OCI-LY7 (cell line): ENCODE measurements around the gene TMC2. TPM values are rescaled to one million over a fixed set of nuclear protein-coding genes. Genes with fewer than 3 reads are reported as not detected.
A peak's percentile ranks its signal among the peaks of the same experiment; 100 is the strongest.

Experiments used
- BruUV-seq: library from RNA; stranded (reverse); fragments of 400-500 nt; replicated peaks from 2 replicates; lab custom pipeline; 2021; lab: Mats Ljungman, UMichigan
- CTCF ChIA-PET: fragments of 300-600 bp; sonication (Branson Sonifier 250); formaldehyde crosslinking; loops from one replicate; lab custom pipeline; 2022; ENCODE audit warnings: antibody characterized with exemption; ENCODE audit not compliant: unreplicated experiment; lab: Charles Lee
- POLR2A ChIA-PET: fragments of 300-600 bp; sonication (Branson Sonifier 250); formaldehyde crosslinking; loops from one replicate; lab custom pipeline; 2022; ENCODE audit warnings: antibody characterized with exemption; lab: Charles Lee
- DNase-seq: peaks from one replicate; pipeline ENCODE4 v3.0.0-alpha.2; 2015; ENCODE audit warnings: low spot score
- H2AFZ ChIP-seq: fragments of 200-600 bp; sonication (generic), shearing (Covaris generic); 2 replicates; pipeline ENCODE4 v1.6.1; 2014; ENCODE audit warnings: mild to moderate bottlenecking, antibody characterized with exemption, low read length, moderate library complexity
- H3K27ac ChIP-seq: fragments of 200-600 bp; sonication (generic); 2 replicates; pipeline ENCODE4 v1.5.1; 2014; ENCODE audit warnings: mixed run types, low read depth, mild to moderate bottlenecking, moderate library complexity, low read length, inconsistent platforms; ENCODE audit not compliant: poor library complexity, severe bottlenecking
- H3K36me3 ChIP-seq: fragments of 200-600 bp; sonication (generic); 2 replicates; pipeline ENCODE4 v1.6.1; 2014; ENCODE audit warnings: mild to moderate bottlenecking, antibody characterized with exemption, low read length, moderate library complexity, mixed read lengths; ENCODE audit not compliant: insufficient read depth
- H3K4me1 ChIP-seq: fragments of 200-600 bp; sonication (generic); 2 replicates; pipeline ENCODE4 v1.5.1; 2014; ENCODE audit warnings: mild to moderate bottlenecking, low read length; ENCODE audit not compliant: insufficient read depth, poor library complexity, severe bottlenecking
- H3K4me2 ChIP-seq: fragments of 200-600 bp; sonication (generic); 2 replicates; pipeline ENCODE4 v1.6.1; 2014; ENCODE audit warnings: mild to moderate bottlenecking, low read length
- H3K4me3 ChIP-seq: fragments of 200-600 bp; sonication (generic); 2 replicates; pipeline ENCODE4 v1.5.1; 2014; ENCODE audit warnings: mild to moderate bottlenecking, low read depth, low read length; ENCODE audit not compliant: poor library complexity, severe bottlenecking
- H3K79me2 ChIP-seq: fragments of 200-600 bp; sonication (generic); 2 replicates; pipeline ENCODE4 v1.6.1; 2016; ENCODE audit warnings: low read depth, mild to moderate bottlenecking, low read length, moderate library complexity, mixed read lengths; ENCODE audit not compliant: insufficient read depth
- H3K9me2 ChIP-seq: fragments of 200-600 bp; sonication (generic); 2 replicates; pipeline ENCODE4 v1.6.1; 2016; ENCODE audit warnings: mild to moderate bottlenecking, low read length, mixed read lengths; ENCODE audit not compliant: insufficient read depth
- H3K9me3 ChIP-seq: fragments of 200-600 bp; sonication (generic); 2 replicates; pipeline ENCODE4 v1.6.1; 2014; ENCODE audit warnings: mild to moderate bottlenecking, mixed run types, low read length, mixed read lengths
- H4K20me1 ChIP-seq: fragments of 200-600 bp; sonication (generic); 2 replicates; pipeline ENCODE4 v1.6.1; 2014; ENCODE audit warnings: mild to moderate bottlenecking, antibody characterized with exemption, low read length, moderate library complexity, mixed read lengths; ENCODE audit not compliant: insufficient read depth
- EZH2phosphoT487 ChIP-seq: fragments of 200-600 bp; sonication (generic); IDR thresholded peaks from 2 replicates; pipeline ENCODE4 v1.6.1; 2018; ENCODE audit warnings: low read depth, borderline replicate concordance, mild to moderate bottlenecking, mixed run types, antibody characterized with exemption, low read length, moderate library complexity, mixed read lengths
- intact Hi-C: fragments of 100-400 bp; cut with micrococcal nuclease; formaldehyde crosslinking; loops from one replicate; pipeline ENCODE4 v1.10.0; 2022; ENCODE audit not compliant: unreplicated experiment
- microRNA-seq: library from miRNA; unstranded; fragments of <30 nt; microRNA quantifications from one replicate; pipeline ENCODE4 v1.2.0, GENCODE V29; 2022; ENCODE audit warnings: borderline replicate concordance
- small RNA-seq: library from RNA; depleted of rRNA; stranded (forward); fragments of <200 nt; gene quantifications from one replicate; pipeline ENCODE3, GENCODE V24; 2014
- total RNA-seq, 2 experiments: library from RNA; depleted of rRNA in 1 of 2; stranded (reverse); fragments of >200 nt in 1 of 2; shearing (Covaris generic) in 1 of 2; gene quantifications; 2 replicates each; pipeline ENCODE4 v1.2.3, GENCODE V29; 2014 to 2022
- TF ChIP-seq, protein P1 (sequence below): fragments of 200-600 bp; sonication (generic); conservative IDR thresholded peaks from 2 replicates; pipeline ENCODE4 v1.5.1; 2014; ENCODE audit warnings: mild to moderate bottlenecking, antibody characterized with exemption, low read length, moderate library complexity, mixed read lengths

The TMC2 gene
- total RNA-seq, 2 experiments from 2014 or later: not detected

DNA sequence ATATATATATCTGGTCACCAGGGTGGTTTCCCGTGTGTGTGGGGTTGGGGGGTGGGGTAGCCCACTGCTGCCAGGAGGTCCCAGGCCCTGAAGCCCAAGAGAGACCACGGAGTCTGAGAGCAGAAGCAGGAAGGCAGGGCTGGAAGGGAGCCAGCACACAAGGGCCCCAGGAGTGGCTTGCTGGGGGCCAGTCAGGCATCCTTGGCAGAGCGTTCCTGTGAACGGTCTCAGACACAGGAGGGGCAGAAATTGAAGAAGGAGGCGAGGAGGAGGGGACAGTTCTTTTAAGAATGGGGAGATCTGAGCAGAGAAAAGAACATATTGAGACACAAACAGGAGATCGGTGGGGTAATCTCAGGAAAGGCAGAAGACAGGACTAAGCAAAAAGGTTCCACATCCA lies 154.3 kb downstream of the TMC2 start:
- Histone ChIP-seq H3K36me3 (no peaks in the 10 kb centered on the region), H3K27ac (no peak overlapping the region), H3K4me3 (no peak overlapping the region), H3K79me2 (no peaks in the 10 kb centered on the region), H3K4me2 (no peak overlapping the region), H3K9me2 (no peaks in the 10 kb centered on the region), H3K9me3 (no peaks in the 10 kb centered on the region), H3K4me1 (no peaks in the 10 kb centered on the region), H2AFZ (no peak overlapping the region), H4K20me1 (no peaks in the 10 kb centered on the region)
- intact Hi-C loops: no loop called here
- DNase-seq: no peak
- no peak for TF ChIP-seq EZH2phosphoT487
- TF ChIP-seq, protein P1, sequence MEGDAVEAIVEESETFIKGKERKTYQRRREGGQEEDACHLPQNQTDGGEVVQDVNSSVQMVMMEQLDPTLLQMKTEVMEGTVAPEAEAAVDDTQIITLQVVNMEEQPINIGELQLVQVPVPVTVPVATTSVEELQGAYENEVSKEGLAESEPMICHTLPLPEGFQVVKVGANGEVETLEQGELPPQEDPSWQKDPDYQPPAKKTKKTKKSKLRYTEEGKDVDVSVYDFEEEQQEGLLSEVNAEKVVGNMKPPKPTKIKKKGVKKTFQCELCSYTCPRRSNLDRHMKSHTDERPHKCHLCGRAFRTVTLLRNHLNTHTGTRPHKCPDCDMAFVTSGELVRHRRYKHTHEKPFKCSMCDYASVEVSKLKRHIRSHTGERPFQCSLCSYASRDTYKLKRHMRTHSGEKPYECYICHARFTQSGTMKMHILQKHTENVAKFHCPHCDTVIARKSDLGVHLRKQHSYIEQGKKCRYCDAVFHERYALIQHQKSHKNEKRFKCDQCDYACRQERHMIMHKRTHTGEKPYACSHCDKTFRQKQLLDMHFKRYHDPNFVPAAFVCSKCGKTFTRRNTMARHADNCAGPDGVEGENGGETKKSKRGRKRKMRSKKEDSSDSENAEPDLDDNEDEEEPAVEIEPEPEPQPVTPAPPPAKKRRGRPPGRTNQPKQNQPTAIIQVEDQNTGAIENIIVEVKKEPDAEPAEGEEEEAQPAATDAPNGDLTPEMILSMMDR: no peak
- CTCF ChIA-PET: no interaction called here
- POLR2A ChIA-PET: no interaction called here
- BruUV-seq: no TSS peak

DNA sequence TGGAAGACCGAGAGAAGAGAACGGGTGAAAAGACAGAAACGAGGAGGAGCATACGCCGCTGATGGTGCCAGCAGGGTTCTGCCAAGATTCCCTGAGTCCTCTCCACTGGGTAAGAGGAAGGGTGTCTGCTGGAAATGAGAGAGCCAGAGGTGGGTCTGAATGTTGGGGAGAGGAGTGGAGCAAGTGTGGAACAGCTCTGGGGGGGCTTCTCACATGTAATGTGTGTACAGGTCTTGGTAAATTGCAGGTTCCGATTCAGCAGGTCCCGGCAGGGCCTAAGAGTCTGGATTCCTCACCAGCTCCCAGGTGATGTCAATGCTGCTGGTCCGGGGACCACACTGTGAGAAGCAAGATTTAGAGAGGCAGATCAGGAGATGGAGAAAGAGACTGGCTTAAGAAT lies 154.8 kb downstream of the TMC2 start:
- ChIA-PET CTCF (no interaction called here), POLR2A (no interaction called here)

More for the DNA sequence above, 154.8 kb downstream of the TMC2 start:
- H3K9me3 ChIP-seq: no peaks in the 10 kb centered on the region
- H3K9me2 ChIP-seq: no peaks in the 10 kb centered on the region
- no peaks in the 10 kb centered on the region for H3K79me2 ChIP-seq
- no peaks in the 10 kb centered on the region for H3K36me3 ChIP-seq
- no peak overlapping the region for H3K4me3 ChIP-seq
- H3K27ac ChIP-seq: no peak overlapping the region
- intact Hi-C loops: no loop called here
- H3K4me2 ChIP-seq: no peak overlapping the region
- no peaks in the 10 kb centered on the region for H3K4me1 ChIP-seq
- no TSS peak for BruUV-seq
- TF ChIP-seq EZH2phosphoT487: no peak
- TF ChIP-seq, protein P1: no peak
- H4K20me1 ChIP-seq: no peaks in the 10 kb centered on the region
- no peak for DNase-seq
- no peak overlapping the region for H2AFZ ChIP-seq

Small RNA genes lying within 50 kb of the gene (microRNA-seq; reads per million reads assigned to microRNA genes)
- gene MIR1292: 59.8 reads per million, percentile 48 among the genes with 10 or more reads in this experiment

Small RNA genes lying within 50 kb of the gene (small RNA-seq; reads per million reads assigned to genes)
- gene SNORA51 (not detected), gene SNORD110 (not detected), gene SNORD56 (not detected), gene SNORD57 (not detected), gene SNORD86 (not detected)

Other genes with a start within 250 kb of the TMC2 start
- gene TGM3, start 240.6 kb upstream of the TMC2 start, total RNA-seq (2014; rRNA removed; shearing (Covaris generic)): not detected in 2 replicates
- gene TGM3, start 240.6 kb upstream of the TMC2 start, total RNA-seq (2022): not detected in 2 replicates
- gene TGM6, start 155.7 kb upstream of the TMC2 start, total RNA-seq (2014; rRNA removed; shearing (Covaris generic)): not detected in 2 replicates
- not detected in 2 replicates for gene TGM6, start 155.7 kb upstream of the TMC2 start, total RNA-seq (2022)
- 429 and 516 TPM in 2 replicates for gene SNRPB, start 65.8 kb upstream of the TMC2 start, total RNA-seq (2014; rRNA removed; shearing (Covaris generic))
- gene SNRPB, start 65.8 kb upstream of the TMC2 start, total RNA-seq (2022): 323 and 351 TPM in 2 replicates
- gene ZNF343, start 27.7 kb upstream of the TMC2 start, total RNA-seq (2014; rRNA removed; shearing (Covaris generic)): 7.1 and 10.1 TPM in 2 replicates
- gene ZNF343, start 27.7 kb upstream of the TMC2 start, total RNA-seq (2022): 11.9 and 14.1 TPM in 2 replicates
- gene NOP56, start 116.1 kb downstream of the TMC2 start, total RNA-seq (2014; rRNA removed; shearing (Covaris generic)): 580 and 640 TPM in 2 replicates
- 464 and 544 TPM in 2 replicates for gene NOP56, start 116.1 kb downstream of the TMC2 start, total RNA-seq (2022)
- gene IDH3B, start 127.6 kb downstream of the TMC2 start, total RNA-seq (2014; rRNA removed; shearing (Covaris generic)): 154 and 162 TPM in 2 replicates
- gene IDH3B, start 127.6 kb downstream of the TMC2 start, total RNA-seq (2022): 123 and 142 TPM in 2 replicates
- 0.41 and 1.5 TPM in 2 replicates for gene EBF4, start 156.2 kb downstream of the TMC2 start, total RNA-seq (2014; rRNA removed; shearing (Covaris generic))
- 2.6 and 4.4 TPM in 2 replicates for gene EBF4, start 156.2 kb downstream of the TMC2 start, total RNA-seq (2022)